ENCODE results near the gene SPIRE2.

GRCh38 chr16:89855301-89855945 lies 27.1 kb downstream of the SPIRE2 start:
- TF ChIP-seq EZH2 (IDR thresholded peaks at IDR 0.05; ENCODE audit: insufficient read depth, poor library complexity, severe bottlenecking) (no peak), EZH2phosphoT487 (IDR thresholded peaks at IDR 0.05; ENCODE audit: insufficient read depth, low read depth) (no peak)
